Activated CD4-positive, alpha-beta T cell treated with anti-CD3 and anti-CD28 coated beads for 36 hours (primary cell): Measurements from ENCODE around the gene GATA6. TPM values are rescaled to one million over a fixed set of nuclear protein-coding genes. Genes with fewer than 3 reads are reported as not detected.

Experiments used
- ATAC-seq: fragments of 200-7000 bp; cut with Tn5 transposase; one replicate; pipeline ENCODE4 v1.10.0; 2021; ENCODE audit warnings: mild to moderate bottlenecking, moderate library complexity
- CTCF ChIA-PET: fragments of 350-600 bp; sonication (Branson Sonifier 250); formaldehyde crosslinking; loops from one replicate; lab custom pipeline; 2021; ENCODE audit warnings: antibody characterized with exemption; lab: Charles Lee
- POLR2A ChIA-PET: fragments of 350-600 bp; sonication (Branson Sonifier 250); formaldehyde crosslinking; loops from one replicate; lab custom pipeline; 2021; ENCODE audit warnings: antibody characterized with exemption, inconsistent platforms; lab: Charles Lee
- DNase-seq: peaks from one replicate; pipeline ENCODE4 v3.0.0-alpha.2; 2020
- H3K27ac Mint-ChIP-seq: one replicate; pipeline ENCODE4 v1.8.0; 2021; ENCODE audit warnings: mixed read lengths
- H3K27me3 Mint-ChIP-seq: one replicate; pipeline ENCODE4 v1.8.0; 2021; ENCODE audit warnings: mixed read lengths
- H3K36me3 Mint-ChIP-seq: one replicate; pipeline ENCODE4 v1.8.0; 2021; ENCODE audit warnings: low read depth, mixed read lengths
- H3K4me1 Mint-ChIP-seq: one replicate; pipeline ENCODE4 v1.8.0; 2021; ENCODE audit warnings: mixed read lengths
- H3K4me3 Mint-ChIP-seq: one replicate; pipeline ENCODE4 v1.8.0; 2021; ENCODE audit warnings: mild to moderate bottlenecking, moderate library complexity, mixed read lengths
- H3K9me3 Mint-ChIP-seq: one replicate; pipeline ENCODE4 v1.8.0; 2021; ENCODE audit warnings: low read depth, mixed read lengths
- intact Hi-C, 2 experiments: fragments of 100-400 bp; cut with DNase I in 1 of 2; cut with micrococcal nuclease in 1 of 2; formaldehyde crosslinking; loops; one replicate each; pipeline versions ENCODE4 v1.14.2 to v1.15.1; 2022 to 2024; cut with DNase I, micrococcal nuclease
- total RNA-seq, 2 experiments: library from RNA; stranded (reverse); gene quantifications; one replicate each; pipeline ENCODE4 v1.2.3, GENCODE V29; 2021

GATA6 gene
- total RNA-seq, 2 experiments from 2014 or later: not detected

GRCh38 chr18:22167091-22167470, 2.3 kb upstream of the GATA6 start:
- Mint-ChIP-seq H3K27ac (no peak overlapping the region), H3K36me3 (no peaks in the 10 kb centered on the region), H3K9me3 (no peaks in the 10 kb centered on the region), H3K4me3 (no peak overlapping the region), H3K4me1 (peaks cover 21% of the 10 kb centered on the region), H3K27me3 (peaks cover 61% of the 10 kb centered on the region)
- POLR2A ChIA-PET: no interaction called here
- CTCF ChIA-PET: no interaction called here
- DNase-seq: no peak
- ATAC-seq: no peak
- intact Hi-C loops: loop anchor here (2.0 to 10.0 kb wide), 5 partner anchors 172 to 925 kb away; partner anchors contain the start of genes CTAGE1 (in 1 of the 2) and GREB1L (in 1 of the 2)

GRCh38 chr18:22167471-22168241, 1.7 kb upstream of the GATA6 start:
- no peak overlapping the region for H3K27ac Mint-ChIP-seq
- H3K27me3 Mint-ChIP-seq: peaks cover 62% of the 10 kb centered on the region
- no peaks in the 10 kb centered on the region for H3K36me3 Mint-ChIP-seq
- DNase-seq (no peak), ATAC-seq (no peak)
- no peaks in the 10 kb centered on the region for H3K9me3 Mint-ChIP-seq
- intact Hi-C loops: loop anchor here (2.0 to 10.0 kb wide), 6 partner anchors 173 to 925 kb away; partner anchors contain the start of genes CTAGE1 (in 1 of the 2) and GREB1L (in 1 of the 2)
- ChIA-PET CTCF (no interaction called here), POLR2A (no interaction called here)
- H3K4me3 Mint-ChIP-seq: no peak overlapping the region
- peaks cover 21% of the 10 kb centered on the region for H3K4me1 Mint-ChIP-seq

- POLR2A ChIA-PET: no interaction called here
- H3K27ac Mint-ChIP-seq: no peak overlapping the region
- H3K36me3 Mint-ChIP-seq: no peaks in the 10 kb centered on the region
- H3K27me3 Mint-ChIP-seq: peaks cover 65% of the 10 kb centered on the region
- H3K9me3 Mint-ChIP-seq: no peaks in the 10 kb centered on the region
- DNase-seq (peak; percentile 40), ATAC-seq (no peak)
- intact Hi-C loops: loop anchor here (2.0 to 10.0 kb wide), 5 partner anchors 174 to 926 kb away; partner anchors contain the start of genes CTAGE1 (in 1 of the 2) and GREB1L (in 1 of the 2)
- CTCF ChIA-PET: no interaction called here
- peak overlapping the region; percentile 41 for H3K4me3 Mint-ChIP-seq
- H3K4me1 Mint-ChIP-seq: peaks cover 21% of the 10 kb centered on the region
Measured at GRCh38 chr18:22168360-22168921, 948 bp upstream of the GATA6 start.

GRCh38 chr18:22169889-22170420, 566 bp downstream of the GATA6 start:
- Mint-ChIP-seq H3K4me1 (peaks cover 21% of the 10 kb centered on the region), H3K4me3 (peak overlapping the region; percentile 61), H3K27me3 (peaks cover 64% of the 10 kb centered on the region), H3K27ac (no peak overlapping the region), H3K9me3 (no peaks in the 10 kb centered on the region), H3K36me3 (no peaks in the 10 kb centered on the region)
- intact Hi-C loops: loop anchor here (1.0 to 10.0 kb wide), 7 partner anchors 175 to 928 kb away; partner anchors contain the start of genes CTAGE1 (in 1 of the 2) and GREB1L (in 1 of the 2)
- CTCF ChIA-PET: no interaction called here
- DNase-seq (peak; percentile 26), ATAC-seq (no peak)
- POLR2A ChIA-PET: no interaction called here

GRCh38 chr18:22170421-22171257, 1.2 kb downstream of the GATA6 start:
- CTCF ChIA-PET: no interaction called here
- peaks cover 67% of the 10 kb centered on the region for H3K27me3 Mint-ChIP-seq
- POLR2A ChIA-PET: interaction anchor here (0.6 kb wide), 1 partner anchor 83 kb away, joined by 4 read pairs; no protein-coding TSS in a partner anchor
- peak; percentile 9 for ATAC-seq
- intact Hi-C loops: loop anchor here in 1 of 2 experiments (10.0 kb wide), 1 partner anchor 174 kb away; no protein-coding TSS in a partner anchor
- DNase-seq: peak; percentile 29
- no peaks in the 10 kb centered on the region for H3K36me3 Mint-ChIP-seq
- no peaks in the 10 kb centered on the region for H3K9me3 Mint-ChIP-seq
- H3K4me3 Mint-ChIP-seq: peak overlapping the region; percentile 61
- no peak overlapping the region for H3K27ac Mint-ChIP-seq
- H3K4me1 Mint-ChIP-seq: peaks cover 19% of the 10 kb centered on the region

GRCh38 chr18:22171258-22172119, 2.1 kb downstream of the GATA6 start:
- H3K4me1 Mint-ChIP-seq: peaks cover 19% of the 10 kb centered on the region
- intact Hi-C loops: loop anchor here in 1 of 2 experiments (10.0 kb wide), 1 partner anchor 173 kb away; no protein-coding TSS in a partner anchor
- POLR2A ChIA-PET: interaction anchor here (0.6 kb wide), 1 partner anchor 82 kb away, joined by 4 read pairs; no protein-coding TSS in a partner anchor

GRCh38 chr18:22172120-22172582, 2.8 kb downstream of the GATA6 start:
- intact Hi-C loops: loop anchor here in 1 of 2 experiments (10.0 kb wide), 1 partner anchor 173 kb away; no protein-coding TSS in a partner anchor
- no peaks in the 10 kb centered on the region for H3K36me3 Mint-ChIP-seq
- no peak for ATAC-seq
- no peak for DNase-seq
- H3K4me3 Mint-ChIP-seq: no peak overlapping the region
- no peak overlapping the region for H3K27ac Mint-ChIP-seq
- peaks cover 19% of the 10 kb centered on the region for H3K4me1 Mint-ChIP-seq
- H3K9me3 Mint-ChIP-seq: no peaks in the 10 kb centered on the region
- peaks cover 60% of the 10 kb centered on the region for H3K27me3 Mint-ChIP-seq
- ChIA-PET POLR2A (no interaction called here), CTCF (no interaction called here)

More at GRCh38 chr18:22171258-22172119, 2.1 kb downstream of the GATA6 start:
- H3K27me3 Mint-ChIP-seq: peaks cover 65% of the 10 kb centered on the region
- H3K9me3 Mint-ChIP-seq: no peaks in the 10 kb centered on the region
- DNase-seq (no peak), ATAC-seq (no peak)
- CTCF ChIA-PET: no interaction called here
- H3K27ac Mint-ChIP-seq: no peak overlapping the region
- no peak overlapping the region for H3K4me3 Mint-ChIP-seq
- H3K36me3 Mint-ChIP-seq: no peaks in the 10 kb centered on the region

GRCh38 chr18:22172594-22173049, 3.2 kb downstream of the GATA6 start:
- Mint-ChIP-seq H3K36me3 (no peaks in the 10 kb centered on the region), H3K27ac (no peak overlapping the region), H3K9me3 (no peaks in the 10 kb centered on the region), H3K27me3 (peaks cover 61% of the 10 kb centered on the region), H3K4me1 (peaks cover 19% of the 10 kb centered on the region), H3K4me3 (no peak overlapping the region)
- DNase-seq (no peak), ATAC-seq (no peak)
- CTCF ChIA-PET: no interaction called here
- POLR2A ChIA-PET: no interaction called here
- intact Hi-C loops: loop anchor here in 1 of 2 experiments (10.0 kb wide), 1 partner anchor 172 kb away; no protein-coding TSS in a partner anchor

- H3K27me3 Mint-ChIP-seq: peaks cover 56% of the 10 kb centered on the region
- no peaks in the 10 kb centered on the region for H3K36me3 Mint-ChIP-seq
- peaks cover 13% of the 10 kb centered on the region for H3K4me1 Mint-ChIP-seq
- no peak for ATAC-seq
- CTCF ChIA-PET: interaction anchor here (0.6 kb wide), 1 partner anchor 934 kb away, joined by 4 read pairs; no protein-coding TSS in a partner anchor
- no peak overlapping the region for H3K27ac Mint-ChIP-seq
- intact Hi-C loops: loop anchor here in 1 of 2 experiments (10.0 kb wide), 1 partner anchor 171 kb away; no protein-coding TSS in a partner anchor
- H3K9me3 Mint-ChIP-seq: no peaks in the 10 kb centered on the region
- H3K4me3 Mint-ChIP-seq: no peak overlapping the region
- POLR2A ChIA-PET: no interaction called here
- no peak for DNase-seq
Measured at GRCh38 chr18:22173221-22173927, 4.0 kb downstream of the GATA6 start.
